Panc1 (cell line): ENCODE data around the gene AKT3. TPM values are rescaled to one million over a fixed set of nuclear protein-coding genes. Genes with fewer than 3 reads are reported as not detected.

Experiments
- ATAC-seq: fragments of 200-7000 bp; cut with Tn5 transposase; 2 replicates; pipeline ENCODE4 v1.9.1; 2020; ENCODE audit warnings: mild to moderate bottlenecking, moderate library complexity
- BruUV-seq: library from RNA; stranded (reverse); fragments of 400-500 nt; replicated peaks from 2 replicates; lab custom pipeline; 2021; lab: Mats Ljungman, UMichigan
- CTCF ChIA-PET: fragments of 300-600 bp; sonication (Branson Sonifier 250); formaldehyde crosslinking; loops from one replicate; lab custom pipeline; 2022; ENCODE audit warnings: antibody characterized with exemption; lab: Charles Lee
- POLR2A ChIA-PET: fragments of 300-600 bp; sonication (Branson Sonifier 250); formaldehyde crosslinking; loops from one replicate; lab custom pipeline; 2022; ENCODE audit warnings: antibody characterized with exemption; lab: Charles Lee
- DNase-seq: peaks from one replicate; pipeline ENCODE4 v3.0.0-alpha.2; 2010; ENCODE audit warnings: low read depth, low spot score
- H3K27ac ChIP-seq: 2 replicates; pipeline ENCODE4 v1.5.1; 2011; ENCODE audit warnings: mild to moderate bottlenecking, low read length, inconsistent platforms
- H3K27me3 ChIP-seq: fragments of 200-500 bp; sonication (Bioruptor generic); 2 replicates; pipeline ENCODE4 v1.6.0; 2014; ENCODE audit warnings: low read length, inconsistent platforms; ENCODE audit not compliant: control insufficient read depth, insufficient read depth
- H3K36me3 ChIP-seq: fragments of 200-500 bp; sonication (Bioruptor generic); 2 replicates; pipeline ENCODE4 v1.5.1; 2014; ENCODE audit warnings: inconsistent platforms, mild to moderate bottlenecking, low read length, moderate library complexity; ENCODE audit not compliant: control insufficient read depth, insufficient read depth
- H3K4me1 ChIP-seq: 2 replicates; pipeline ENCODE4 v1.5.1; 2011; ENCODE audit warnings: inconsistent platforms, mild to moderate bottlenecking, low read length, moderate library complexity; ENCODE audit not compliant: control insufficient read depth, insufficient read depth
- H3K4me3 ChIP-seq, 2 experiments: 2 replicates each; pipeline ENCODE4 v1.5.1; 2011 to 2012; ENCODE audit warnings: low read depth in 2 of 2, low read length in 2 of 2, mild to moderate bottlenecking in 2 of 2, inconsistent platforms in 1 of 2, moderate library complexity in 1 of 2
- H3K9me3 ChIP-seq: fragments of 200-500 bp; sonication (Bioruptor generic); 2 replicates; pipeline ENCODE4 v1.5.1; 2014; ENCODE audit warnings: low read depth, mild to moderate bottlenecking, inconsistent platforms, low read length, moderate library complexity; ENCODE audit not compliant: control insufficient read depth, insufficient read depth
- POLR2AphosphoS5 ChIP-seq: IDR thresholded peaks from 2 replicates; pipeline ENCODE4 v1.6.1; 2012; ENCODE audit warnings: mild to moderate bottlenecking, low read depth, low read length, moderate library complexity
- SIN3A ChIP-seq: IDR thresholded peaks from 2 replicates; pipeline ENCODE4 v1.6.1; 2012; ENCODE audit warnings: low read depth, mild to moderate bottlenecking, low read length, moderate library complexity, borderline replicate concordance; ENCODE audit not compliant: insufficient read depth
- TCF7L2 ChIP-seq: IDR thresholded peaks from 2 replicates; pipeline ENCODE4 v1.6.1; 2011; ENCODE audit warnings: mild to moderate bottlenecking, low read depth, low read length, inconsistent platforms
- in situ Hi-C: cut with HindIII; loops from 2 replicates; pipeline ENCODE4 v1.10.0; 2016; ENCODE audit warnings: low sequenced_read_pairs, low pct_unique_long_range_greater_than_20kb
- intact Hi-C: fragments of 100-400 bp; cut with micrococcal nuclease; formaldehyde crosslinking; loops from one replicate; pipeline ENCODE4 v1.10.0; 2022; ENCODE audit not compliant: unreplicated experiment
- total RNA-seq: library from RNA; stranded (reverse); gene quantifications from one replicate; pipeline ENCODE4 v1.2.1, GENCODE V29; 2021; ENCODE audit not compliant: unreplicated experiment
- TF ChIP-seq, protein P1 (sequence below): fragments of 450-650 bp; IDR thresholded peaks from 2 replicates; pipeline ENCODE4 v1.5.1; 2017; ENCODE audit warnings: mild to moderate bottlenecking
- TF ChIP-seq, protein P2 (sequence below), 2 experiments: IDR thresholded peaks; 2 replicates each; pipeline ENCODE4 v1.6.1; 2011 to 2012; ENCODE audit warnings: low read depth in 2 of 2, control low read depth in 1 of 2, low read length in 1 of 2, mild to moderate bottlenecking in 1 of 2, moderate library complexity in 1 of 2; ENCODE audit not compliant: insufficient read depth in 1 of 2

The AKT3 gene
- total RNA-seq, 1 experiment from 2014 or later = 11.0 TPM

DNA sequence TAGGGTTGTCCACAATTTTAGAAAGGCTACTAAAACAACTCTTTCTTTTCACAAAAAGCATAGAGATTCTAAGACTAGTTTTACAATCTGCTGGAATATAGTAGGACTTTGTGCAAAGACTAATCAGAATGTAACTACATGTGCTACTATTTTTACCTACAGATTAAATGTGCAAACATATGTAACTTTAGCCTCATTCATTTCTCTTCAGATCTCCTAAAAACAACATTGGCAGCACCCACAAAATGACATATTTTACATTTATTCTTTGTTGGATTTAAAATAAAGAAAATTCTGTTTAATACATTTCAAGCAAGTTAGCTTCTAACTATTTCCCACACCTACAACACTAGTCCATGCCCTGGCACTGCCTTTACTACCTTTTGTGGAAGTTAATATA lies 292.2 kb downstream of the AKT3 start:
- in situ Hi-C loops (no loop called here), intact Hi-C loops (no loop called here)
- no TSS peak for BruUV-seq
- no peak overlapping the region for H3K4me3 ChIP-seq
- ChIA-PET CTCF (no interaction called here), POLR2A (no interaction called here)
- H3K27me3 ChIP-seq = no peaks in the 10 kb centered on the region
- ATAC-seq (no peak), DNase-seq (no peak)
- H3K27ac ChIP-seq = no peak overlapping the region
- H3K4me1 ChIP-seq = peaks cover 3% of the 10 kb centered on the region; the same call in 1 of the 2 replicates
- TF ChIP-seq POLR2AphosphoS5 (no peak), SIN3A (no peak), TCF7L2 (no peak)
- TF ChIP-seq, protein P1, sequence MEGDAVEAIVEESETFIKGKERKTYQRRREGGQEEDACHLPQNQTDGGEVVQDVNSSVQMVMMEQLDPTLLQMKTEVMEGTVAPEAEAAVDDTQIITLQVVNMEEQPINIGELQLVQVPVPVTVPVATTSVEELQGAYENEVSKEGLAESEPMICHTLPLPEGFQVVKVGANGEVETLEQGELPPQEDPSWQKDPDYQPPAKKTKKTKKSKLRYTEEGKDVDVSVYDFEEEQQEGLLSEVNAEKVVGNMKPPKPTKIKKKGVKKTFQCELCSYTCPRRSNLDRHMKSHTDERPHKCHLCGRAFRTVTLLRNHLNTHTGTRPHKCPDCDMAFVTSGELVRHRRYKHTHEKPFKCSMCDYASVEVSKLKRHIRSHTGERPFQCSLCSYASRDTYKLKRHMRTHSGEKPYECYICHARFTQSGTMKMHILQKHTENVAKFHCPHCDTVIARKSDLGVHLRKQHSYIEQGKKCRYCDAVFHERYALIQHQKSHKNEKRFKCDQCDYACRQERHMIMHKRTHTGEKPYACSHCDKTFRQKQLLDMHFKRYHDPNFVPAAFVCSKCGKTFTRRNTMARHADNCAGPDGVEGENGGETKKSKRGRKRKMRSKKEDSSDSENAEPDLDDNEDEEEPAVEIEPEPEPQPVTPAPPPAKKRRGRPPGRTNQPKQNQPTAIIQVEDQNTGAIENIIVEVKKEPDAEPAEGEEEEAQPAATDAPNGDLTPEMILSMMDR = no peak
- TF ChIP-seq, protein P2, sequence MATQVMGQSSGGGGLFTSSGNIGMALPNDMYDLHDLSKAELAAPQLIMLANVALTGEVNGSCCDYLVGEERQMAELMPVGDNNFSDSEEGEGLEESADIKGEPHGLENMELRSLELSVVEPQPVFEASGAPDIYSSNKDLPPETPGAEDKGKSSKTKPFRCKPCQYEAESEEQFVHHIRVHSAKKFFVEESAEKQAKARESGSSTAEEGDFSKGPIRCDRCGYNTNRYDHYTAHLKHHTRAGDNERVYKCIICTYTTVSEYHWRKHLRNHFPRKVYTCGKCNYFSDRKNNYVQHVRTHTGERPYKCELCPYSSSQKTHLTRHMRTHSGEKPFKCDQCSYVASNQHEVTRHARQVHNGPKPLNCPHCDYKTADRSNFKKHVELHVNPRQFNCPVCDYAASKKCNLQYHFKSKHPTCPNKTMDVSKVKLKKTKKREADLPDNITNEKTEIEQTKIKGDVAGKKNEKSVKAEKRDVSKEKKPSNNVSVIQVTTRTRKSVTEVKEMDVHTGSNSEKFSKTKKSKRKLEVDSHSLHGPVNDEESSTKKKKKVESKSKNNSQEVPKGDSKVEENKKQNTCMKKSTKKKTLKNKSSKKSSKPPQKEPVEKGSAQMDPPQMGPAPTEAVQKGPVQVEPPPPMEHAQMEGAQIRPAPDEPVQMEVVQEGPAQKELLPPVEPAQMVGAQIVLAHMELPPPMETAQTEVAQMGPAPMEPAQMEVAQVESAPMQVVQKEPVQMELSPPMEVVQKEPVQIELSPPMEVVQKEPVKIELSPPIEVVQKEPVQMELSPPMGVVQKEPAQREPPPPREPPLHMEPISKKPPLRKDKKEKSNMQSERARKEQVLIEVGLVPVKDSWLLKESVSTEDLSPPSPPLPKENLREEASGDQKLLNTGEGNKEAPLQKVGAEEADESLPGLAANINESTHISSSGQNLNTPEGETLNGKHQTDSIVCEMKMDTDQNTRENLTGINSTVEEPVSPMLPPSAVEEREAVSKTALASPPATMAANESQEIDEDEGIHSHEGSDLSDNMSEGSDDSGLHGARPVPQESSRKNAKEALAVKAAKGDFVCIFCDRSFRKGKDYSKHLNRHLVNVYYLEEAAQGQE (IDR thresholded peaks at IDR 0.05; ENCODE audit: insufficient read depth in 1 of 2, low read depth in 2 of 2, low read length in 1 of 2) = no peak
- H3K36me3 ChIP-seq = no peaks in the 10 kb centered on the region; the same call in 1 of the 2 replicates
- H3K9me3 ChIP-seq = no peaks in the 10 kb centered on the region

DNA sequence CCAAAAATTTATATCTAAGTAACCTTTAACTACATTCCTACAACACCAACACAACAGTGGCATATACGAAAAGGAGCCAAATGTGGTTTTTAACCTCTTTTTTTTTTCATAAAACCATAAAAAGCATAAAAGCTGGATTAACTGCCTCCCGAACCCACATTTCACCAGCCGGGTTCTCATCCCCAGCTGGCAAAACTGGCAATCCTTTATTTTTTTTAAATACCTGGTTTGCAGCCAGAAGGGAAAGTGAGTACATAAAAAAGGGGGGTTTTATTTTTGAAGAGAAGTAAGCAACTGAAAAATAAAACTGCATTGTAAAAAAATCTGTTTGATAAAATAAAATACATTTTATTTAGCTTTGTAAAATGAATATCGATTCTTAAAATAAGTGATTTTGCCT lies 295.4 kb downstream of the AKT3 start:
- DNase-seq = no peak
- in situ Hi-C loops (no loop called here), intact Hi-C loops (no loop called here)
- no peak overlapping the region for H3K27ac ChIP-seq
- H3K27me3 ChIP-seq = no peaks in the 10 kb centered on the region
- TF ChIP-seq, protein P2 (IDR thresholded peaks at IDR 0.05; ENCODE audit: insufficient read depth in 1 of 2, low read depth in 2 of 2, low read length in 1 of 2) = no peak
- TF ChIP-seq POLR2AphosphoS5 = no peak
- no peak for TF ChIP-seq TCF7L2
- TF ChIP-seq, protein P1 = no peak
- no peak for TF ChIP-seq SIN3A
- CTCF ChIA-PET = no interaction called here
- ATAC-seq = no peak
- H3K9me3 ChIP-seq = no peaks in the 10 kb centered on the region
- no peaks in the 10 kb centered on the region; the same call in 1 of the 2 replicates for H3K36me3 ChIP-seq
- no TSS peak for BruUV-seq
- POLR2A ChIA-PET = no interaction called here
- H3K4me3 ChIP-seq = no peak overlapping the region
- H3K4me1 ChIP-seq = peaks cover 3% of the 10 kb centered on the region; the same call in 1 of the 2 replicates
